DMS53 treated with DMSO at 0.1 percent for 48 hours (cell line): ENCODE measurements around the gene ZNF497.
"Not testable (repeated sequence)": the region's sequence is repeated elsewhere in the genome, so short reads cannot be mapped to it uniquely, and the experiment has no call there.

Source experiments
- DNase-seq: peaks from one replicate; lab custom pipeline; 2025; ENCODE audit not compliant: unreplicated experiment; lab: John Stamatoyannopoulos, UW

ZNF497 gene

GRCh38 chr19:58317476-58318072, 45.0 kb downstream of the ZNF497 start:
- no peak for DNase-seq

DNA sequence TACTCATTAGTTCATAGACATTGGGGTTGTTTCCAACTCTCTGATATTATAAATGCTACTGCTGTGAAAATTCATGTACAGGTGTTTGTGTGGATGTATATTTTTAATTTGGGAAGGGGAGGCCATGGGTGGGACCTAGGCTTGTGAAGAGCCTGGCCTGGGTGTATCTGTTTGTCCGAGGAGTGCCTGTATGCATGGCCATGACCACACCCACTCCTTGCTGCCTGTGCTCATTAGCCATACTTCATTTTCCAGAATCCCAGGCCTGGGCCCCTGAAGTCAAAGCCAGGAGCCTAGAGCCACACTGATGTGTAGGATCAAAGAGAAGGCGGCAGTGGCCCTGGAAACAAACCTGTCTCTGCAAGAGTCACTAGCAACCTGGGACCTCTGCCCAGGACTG, 47.0 kb downstream of the ZNF497 start:
- DNase-seq: no peak

- no peak for DNase-seq
Measured at GRCh38 chr19:58311345-58311865, 51.1 kb downstream of the ZNF497 start.

- not testable (repeated sequence) for DNase-seq
Measured at GRCh38 chr19:58310685-58311084, 51.9 kb downstream of the ZNF497 start.

DNA sequence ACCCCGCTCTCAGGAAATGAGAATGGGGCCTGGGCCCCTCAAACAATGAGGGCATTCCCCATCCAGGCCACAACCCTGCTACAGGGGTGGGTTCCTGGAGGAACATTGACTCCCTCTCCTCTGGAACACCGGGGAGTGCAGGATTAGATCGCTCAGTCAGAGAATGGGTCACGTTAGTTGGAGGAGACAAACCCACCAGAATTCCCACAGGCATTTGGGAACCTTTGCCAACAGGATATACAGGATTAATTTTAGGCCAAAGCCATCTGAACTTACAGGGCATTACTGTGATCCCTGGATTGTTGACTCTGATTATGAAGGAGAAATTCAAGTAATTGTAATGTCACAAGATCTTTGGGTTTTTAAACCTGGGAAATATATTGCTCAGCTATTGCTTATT, 54.8 kb downstream of the ZNF497 start:
- DNase-seq: no peak

DNA sequence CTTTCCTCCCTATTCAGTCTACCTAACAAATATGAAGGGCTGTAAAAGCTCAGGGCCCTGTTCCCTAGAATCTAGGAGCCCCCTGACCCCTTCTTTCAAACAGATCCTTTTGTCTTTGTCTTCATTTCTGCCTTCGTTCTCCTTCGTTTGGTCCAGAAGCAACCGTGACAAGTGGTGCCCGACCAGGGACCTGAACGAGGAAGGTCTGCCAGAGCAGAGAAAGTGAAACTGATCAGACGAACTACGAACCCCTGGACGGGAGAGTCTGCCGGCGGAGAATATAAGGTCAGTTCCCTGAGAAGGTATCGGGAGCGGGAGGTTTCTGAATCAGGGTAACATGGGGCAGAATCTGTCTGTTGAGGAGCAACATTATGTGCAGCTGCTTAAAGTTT, 56.6 kb downstream of the ZNF497 start:
- DNase-seq: no peak

DNA sequence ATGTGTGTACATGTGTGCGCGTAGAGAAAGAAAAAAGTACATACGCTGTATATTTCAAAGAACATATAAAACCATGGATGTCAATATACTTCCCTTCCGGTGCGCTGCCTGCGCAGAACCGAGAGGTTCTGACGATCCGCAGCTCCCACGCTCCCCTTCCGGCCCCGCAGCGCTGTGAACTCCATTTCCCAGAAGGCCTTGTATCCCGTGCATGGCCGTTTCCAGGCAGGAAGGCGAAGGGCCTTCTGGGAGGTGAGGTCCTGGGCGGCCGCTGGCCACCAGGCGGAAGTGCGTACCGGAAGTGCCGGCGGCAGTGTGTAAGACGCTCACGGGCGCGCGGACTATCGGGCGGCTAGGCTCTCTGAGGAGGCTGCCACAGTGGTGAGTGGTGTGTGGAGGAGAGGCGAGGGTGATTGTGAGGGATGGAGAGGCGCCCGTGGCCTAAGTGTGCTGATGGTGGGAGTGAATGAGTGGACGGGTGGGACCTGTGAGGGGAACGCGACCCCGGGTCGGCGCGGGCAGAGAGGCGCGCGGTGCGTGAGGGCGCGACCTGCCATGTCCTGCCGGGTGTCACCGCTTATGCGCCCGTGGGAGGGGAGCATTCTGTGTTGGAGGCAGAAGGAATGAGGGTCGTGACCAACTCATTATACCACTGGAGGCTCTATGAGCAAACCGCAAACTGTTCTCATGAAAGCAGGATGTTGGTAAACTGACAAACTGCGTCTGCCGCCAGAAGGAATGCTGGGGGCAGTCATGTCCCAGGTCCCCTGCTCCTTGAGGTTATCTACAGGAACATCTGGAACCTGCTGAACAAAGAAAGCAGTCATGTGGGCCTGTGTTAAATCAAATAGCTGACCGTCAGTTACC, 57.3 kb downstream of the ZNF497 start, which contains the start of gene ERVK3-1:
Gene ERVK3-1, plus strand, starts transcription at position 313 of the 867 bp plus-strand sequence. CDS start 6,792 bp downstream, outside the sequence.
- peak; percentile 93 for DNase-seq

DNA sequence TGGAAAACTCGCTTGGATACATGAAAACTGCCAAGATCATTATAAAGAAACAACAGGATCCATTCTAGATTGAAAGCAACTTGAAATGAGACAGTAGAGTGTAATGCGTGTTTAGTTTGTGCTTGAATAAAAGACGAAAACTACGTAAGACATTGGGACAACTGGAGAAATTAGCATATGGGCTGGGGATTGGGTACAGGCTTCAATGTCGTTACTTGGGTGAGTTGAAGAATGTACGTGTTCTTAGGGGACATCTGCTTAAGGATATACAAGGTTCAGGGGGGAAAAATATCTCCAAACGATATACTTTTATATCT, 57.8 kb downstream of the ZNF497 start:
- peak; percentile 74 for DNase-seq
